SKM-1 (cell line): ENCODE data around the gene MYADML2.
"Not testable (repeated sequence)": the region's sequence is repeated elsewhere in the genome, so short reads cannot be mapped to it uniquely, and the experiment has no call there.

ENCODE experiments used
- DNase-seq: peaks from one replicate; lab custom pipeline; 2025; ENCODE audit not compliant: unreplicated experiment; lab: John Stamatoyannopoulos, UW

The MYADML2 gene

GRCh38 chr17:81959362-81960129 lies 12.5 kb upstream of the MYADML2 start:
- no peak for DNase-seq

- no peak for DNase-seq
These were observed 11.8 kb upstream of the MYADML2 start for GRCh38 chr17:81958633-81959342.

DNA sequence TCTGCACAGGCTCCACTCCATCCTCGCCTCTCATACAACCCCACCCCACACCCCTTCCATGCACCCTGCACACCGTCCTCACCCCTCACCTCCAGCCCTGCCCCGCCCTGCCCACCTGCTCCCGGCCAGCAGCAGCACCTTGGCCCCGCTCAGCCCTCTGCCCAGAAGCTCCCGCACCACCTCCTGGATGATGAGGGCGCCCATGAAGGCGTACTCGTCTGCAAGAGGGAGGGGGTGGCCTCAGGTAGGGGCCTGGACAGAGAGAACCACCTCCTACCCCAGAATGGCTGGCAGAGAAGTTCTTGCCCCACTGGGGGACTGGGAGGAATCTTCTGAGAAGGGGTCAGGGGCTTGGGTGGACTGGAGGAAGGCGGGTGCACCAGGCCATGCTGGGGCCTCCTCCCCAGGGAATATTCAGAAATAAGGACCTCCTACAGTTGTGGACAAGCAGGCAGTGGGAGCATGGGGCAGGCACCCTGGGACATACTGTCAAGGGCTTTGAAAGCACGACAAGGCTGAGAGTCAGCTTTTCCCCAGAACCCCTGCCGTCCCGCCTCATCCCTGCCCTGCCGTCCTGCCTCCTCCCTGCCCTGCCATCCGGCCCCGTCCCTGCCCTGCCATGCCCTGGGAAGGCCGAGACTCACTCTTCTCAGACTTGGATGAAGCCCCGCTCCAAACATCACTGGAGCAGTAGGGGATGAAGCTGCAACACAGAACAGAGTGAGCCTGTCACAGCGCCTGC lies 10.8 kb upstream of the MYADML2 start:
- no peak for DNase-seq

DNA sequence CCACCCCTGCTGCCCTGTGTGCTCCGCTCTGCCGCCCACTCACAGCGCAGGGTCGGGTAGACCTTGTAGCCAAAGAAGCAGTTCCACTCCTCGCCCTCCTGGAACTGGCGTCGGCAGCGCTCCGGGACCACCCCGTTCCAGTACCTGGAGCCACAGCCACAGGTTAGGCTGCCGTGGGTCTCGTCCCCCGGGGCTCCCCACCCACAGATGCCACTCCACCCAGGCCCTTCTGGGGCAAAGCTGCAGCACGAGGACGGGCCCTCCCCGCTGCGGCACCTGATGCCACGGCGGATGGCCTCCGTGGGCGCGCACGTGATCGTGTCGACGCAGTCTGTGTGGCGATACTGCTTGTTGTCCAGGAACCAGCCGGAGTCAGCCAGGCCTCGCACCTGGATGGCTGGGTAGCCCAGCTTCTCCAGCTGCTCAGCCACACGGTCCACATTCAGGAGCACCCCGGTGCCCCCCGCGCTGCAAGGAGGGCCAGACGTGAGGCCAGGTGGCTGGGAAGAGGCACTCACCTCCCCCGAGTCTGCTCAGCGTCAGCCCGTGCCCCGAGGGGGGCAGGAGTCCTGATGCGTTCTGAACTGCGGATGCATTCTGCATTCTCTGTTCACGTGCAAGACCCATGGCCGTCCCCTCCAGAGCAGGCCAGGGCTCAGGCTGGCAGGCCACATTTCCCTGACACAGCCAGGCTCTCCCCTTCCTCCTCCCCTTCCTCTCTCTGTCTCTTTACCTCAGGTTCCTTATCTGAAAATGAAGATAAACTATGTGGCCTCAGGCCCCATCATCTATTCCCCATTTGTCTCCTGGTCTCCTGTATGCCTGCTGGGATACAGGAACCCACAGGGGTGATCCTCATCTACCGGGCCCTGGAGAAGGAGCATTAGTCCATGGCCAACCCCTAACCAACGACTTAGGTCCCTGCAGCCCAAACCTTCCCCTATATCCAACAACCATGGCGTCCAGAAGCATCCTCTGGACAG lies 9.9 kb upstream of the MYADML2 start:
- DNase-seq, result no peak

DNA sequence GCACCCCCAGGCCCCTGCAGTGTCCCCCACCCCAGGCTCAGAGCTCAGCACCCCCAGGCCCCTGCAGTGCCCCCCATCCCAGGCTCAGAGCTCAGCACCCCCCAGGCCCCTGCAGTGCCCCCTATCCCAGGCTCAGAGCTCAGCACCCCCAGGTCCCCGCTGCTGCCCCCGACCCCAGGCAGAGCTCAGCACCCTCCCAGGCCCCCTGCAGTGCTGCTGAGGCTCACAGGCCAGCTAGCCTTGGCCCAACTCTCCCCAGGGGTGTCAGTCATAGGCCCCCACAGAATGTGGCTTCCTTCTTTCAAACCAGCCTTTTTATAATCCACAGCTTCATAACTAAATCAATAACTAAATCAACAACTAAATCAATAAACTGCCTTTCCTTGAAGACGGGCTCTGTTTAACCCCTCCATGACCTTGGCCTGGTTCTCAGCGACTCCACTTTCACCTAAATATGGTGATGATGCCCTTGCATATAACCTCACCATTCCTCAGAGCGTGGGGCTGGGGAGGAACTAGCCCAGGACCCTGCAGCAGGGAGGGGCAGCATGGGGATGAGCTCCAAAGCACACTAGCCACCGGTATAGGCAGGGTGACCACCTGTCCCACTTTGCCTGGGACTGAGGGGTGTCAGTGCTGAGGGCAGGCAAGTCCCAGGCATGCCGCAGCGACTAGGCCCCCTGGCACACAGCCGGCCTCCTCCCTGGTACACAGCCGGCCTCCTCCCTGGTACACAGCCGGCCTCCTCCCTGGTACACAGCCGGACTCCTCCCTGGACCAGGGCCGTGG lies 8.9 kb upstream of the MYADML2 start:
- DNase-seq, result no peak

DNA sequence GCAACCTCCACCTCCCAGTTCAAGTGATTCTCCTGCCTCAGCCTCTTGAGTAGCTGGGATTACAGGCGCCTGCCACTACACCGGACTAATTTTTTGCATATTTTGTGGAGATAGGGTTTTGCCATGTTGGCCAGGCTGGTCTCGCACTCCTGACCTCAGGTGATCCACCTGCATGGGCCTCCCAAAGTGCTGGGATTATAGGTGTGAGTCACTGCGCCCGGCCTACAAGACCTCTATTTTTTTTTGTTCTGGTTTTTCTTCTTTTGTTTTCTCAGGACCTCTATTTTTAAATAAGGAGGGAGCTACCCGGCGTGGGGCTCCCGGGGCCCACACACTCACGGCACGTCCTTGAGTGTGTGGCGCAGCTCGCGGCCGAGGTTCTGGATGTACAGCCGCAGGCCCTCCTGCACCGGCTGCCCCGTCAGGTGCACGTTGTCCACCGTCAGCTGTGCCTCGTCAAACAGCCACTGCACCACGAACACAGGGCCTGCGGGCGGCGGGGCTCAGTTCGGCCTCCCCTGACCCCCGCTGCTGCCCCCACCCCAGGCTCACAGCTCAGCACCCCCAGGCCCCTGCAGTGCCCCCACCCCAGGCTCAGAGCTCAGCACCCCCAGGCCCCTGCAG lies 8.1 kb upstream of the MYADML2 start:
- DNase-seq, result no peak

GRCh38 chr17:81954131-81955057 lies 7.4 kb upstream of the MYADML2 start:
- no peak for DNase-seq

- not testable (repeated sequence) for DNase-seq
These were observed 6.4 kb upstream of the MYADML2 start for GRCh38 chr17:81953443-81953842.

DNA sequence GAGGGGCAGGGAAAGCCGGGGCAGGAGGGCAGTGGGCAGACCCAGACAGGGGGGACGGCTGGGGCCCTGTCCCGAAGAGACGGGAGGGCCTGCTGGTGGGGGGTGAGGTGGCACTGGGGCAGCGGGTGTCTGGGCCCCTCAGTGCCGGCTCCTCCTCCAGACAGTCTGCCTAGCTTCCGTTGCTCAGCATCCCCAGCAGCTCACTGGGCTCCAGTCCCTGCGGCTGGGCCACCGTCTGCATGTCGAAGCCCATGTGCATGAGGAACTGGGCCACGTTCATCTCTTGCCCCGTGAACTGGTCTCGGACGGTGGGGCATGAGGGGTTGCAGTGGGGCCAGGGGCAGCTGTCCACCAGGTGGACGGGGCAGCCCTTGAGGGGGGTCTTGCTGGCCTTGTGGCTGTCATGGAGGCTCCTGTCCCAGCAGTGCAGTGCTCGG lies 5.8 kb upstream of the MYADML2 start:
- no peak for DNase-seq

DNA sequence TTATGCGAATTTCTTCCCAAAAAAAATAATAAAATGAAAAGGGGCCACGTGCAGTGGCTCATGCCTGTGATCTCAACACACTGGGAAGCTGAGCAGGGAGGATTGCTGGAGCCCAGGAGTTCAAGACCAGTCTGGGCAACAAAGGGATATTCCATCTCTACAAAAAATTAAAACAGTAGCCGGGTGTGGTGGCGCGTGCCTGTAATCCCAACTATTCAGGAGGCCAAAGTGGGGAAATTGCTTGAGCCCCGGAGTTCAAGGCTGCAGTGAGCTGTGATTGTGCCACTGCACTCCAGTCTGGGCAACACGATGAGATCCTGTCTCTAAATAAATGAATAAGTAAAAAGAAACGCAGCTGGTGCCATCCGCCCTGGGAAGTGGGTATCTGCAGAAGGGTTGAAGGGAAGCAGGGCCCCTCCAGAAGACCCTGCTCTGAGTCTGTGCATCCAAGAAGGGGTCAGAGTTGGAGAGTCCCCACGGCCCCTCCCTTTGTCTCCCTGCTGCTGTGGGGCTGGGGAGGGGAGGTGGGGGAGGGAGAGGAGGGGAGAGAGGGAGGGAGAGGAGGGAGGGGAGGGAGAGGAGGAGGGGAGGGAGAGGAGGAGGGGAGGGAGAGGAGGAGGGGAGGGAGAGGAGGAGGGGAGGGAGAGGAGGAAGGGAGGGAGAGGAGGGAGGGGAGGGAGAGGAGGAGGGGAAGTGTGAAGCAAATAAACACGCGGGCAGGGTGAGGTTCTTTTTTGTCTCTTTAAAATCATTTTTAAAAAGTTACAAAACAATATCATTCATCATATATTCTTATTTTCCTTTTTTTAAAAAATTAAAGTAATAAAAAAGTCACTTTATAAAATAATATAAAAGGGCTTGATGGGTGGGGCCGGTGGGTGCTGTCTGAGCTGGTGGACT lies 5.0 kb upstream of the MYADML2 start:
- no peak for DNase-seq

DNA sequence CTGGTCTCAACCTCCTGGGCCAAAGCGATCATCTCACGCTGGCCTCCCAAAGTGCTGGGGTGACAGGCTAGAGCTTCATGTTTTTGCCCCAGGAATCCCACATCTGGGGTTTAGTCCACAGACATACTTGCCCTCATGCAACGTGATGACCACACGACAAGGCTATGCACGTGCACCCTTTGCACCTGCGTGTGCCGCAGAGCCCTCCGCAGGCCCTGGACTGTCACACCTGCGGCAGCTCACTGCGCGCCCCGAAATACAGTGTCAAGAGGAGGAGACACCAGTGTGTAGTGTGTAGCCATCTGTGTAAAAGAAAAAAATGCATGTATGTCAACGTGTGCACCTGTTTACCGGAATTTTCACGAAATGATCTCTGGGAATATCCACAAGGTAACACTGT lies 3.5 kb upstream of the MYADML2 start:
- no peak for DNase-seq

DNA sequence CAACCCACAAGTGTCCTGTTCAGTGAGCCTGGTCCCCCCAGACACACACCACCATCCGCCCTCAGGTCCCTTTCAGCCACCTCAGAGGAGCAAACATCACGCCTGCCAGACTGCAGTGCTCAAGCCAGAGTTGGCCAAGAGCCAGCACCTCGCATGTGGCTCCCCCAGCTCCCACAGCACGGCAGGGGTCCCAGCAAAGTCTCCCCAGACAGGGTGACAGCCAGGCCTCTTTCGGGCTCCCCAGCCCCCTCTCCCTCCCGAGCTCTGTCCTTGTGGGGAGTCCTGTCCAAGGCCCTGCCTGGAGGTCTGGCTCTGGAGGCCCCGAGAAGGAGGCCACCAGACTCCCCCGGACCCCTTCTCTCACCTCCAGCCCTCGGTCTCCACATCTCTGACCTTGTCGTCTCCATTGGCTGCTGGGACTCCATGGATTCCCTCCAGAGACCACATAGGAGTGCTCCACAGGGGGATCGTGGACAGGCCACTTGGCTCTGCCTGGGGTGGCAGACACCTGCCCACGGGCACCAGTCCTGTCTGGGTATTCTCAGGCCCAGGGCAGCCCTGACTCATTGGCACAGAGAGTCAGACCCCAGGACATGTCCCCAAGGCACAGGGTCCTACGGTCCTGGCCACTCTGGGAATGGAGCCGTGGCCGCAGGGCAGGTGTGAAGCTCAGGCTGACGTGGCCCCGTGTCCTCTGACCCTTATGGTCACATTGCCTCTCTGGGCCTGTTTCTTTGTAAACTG lies 1.8 kb upstream of the MYADML2 start:
- no peak for DNase-seq

DNA sequence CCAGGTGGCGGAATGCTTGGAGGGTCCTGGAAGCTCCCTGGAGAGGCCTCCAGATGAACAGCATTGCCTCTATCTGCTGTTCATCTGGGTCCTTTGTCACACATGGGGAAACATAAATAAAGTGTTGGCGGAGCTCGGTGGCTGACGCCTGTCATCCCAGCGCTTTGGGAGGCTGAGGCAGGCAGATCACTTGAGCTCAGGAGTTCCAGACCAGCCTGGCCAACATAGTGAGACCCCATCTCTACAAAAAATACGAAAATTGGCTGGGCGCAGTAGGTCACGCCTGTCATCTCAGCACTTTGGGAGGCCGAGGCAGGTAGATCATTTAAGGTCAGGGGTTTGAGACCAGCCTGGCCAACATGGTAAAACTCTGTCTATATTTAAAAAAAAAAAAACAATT lies 2.2 kb downstream of the MYADML2 start:
- DNase-seq, result no peak

DNA sequence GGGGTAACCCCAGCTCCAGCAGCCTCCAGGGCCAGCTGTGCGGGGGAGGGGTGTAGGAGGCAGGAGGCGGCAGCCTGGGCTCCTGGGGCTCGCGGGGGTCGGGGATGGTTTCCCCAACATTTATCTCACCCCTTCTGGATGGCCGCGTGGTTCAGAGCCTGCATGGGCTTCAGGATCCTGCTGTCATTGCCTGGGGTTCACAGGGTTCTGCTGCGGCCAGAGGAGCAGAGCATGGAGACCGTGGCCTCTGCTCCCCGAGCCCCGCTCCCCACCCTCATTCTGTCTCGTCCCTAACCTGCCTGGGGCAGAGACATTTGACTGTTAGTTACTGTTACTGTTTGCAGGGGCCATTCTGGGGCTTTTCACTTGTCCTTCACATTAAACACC lies 4.9 kb downstream of the MYADML2 start:
- no peak for DNase-seq

- no peak for DNase-seq
These were observed 5.4 kb downstream of the MYADML2 start for GRCh38 chr17:81941484-81942166.
